Measurements from ENCODE around the gene TUBD1.

DNA sequence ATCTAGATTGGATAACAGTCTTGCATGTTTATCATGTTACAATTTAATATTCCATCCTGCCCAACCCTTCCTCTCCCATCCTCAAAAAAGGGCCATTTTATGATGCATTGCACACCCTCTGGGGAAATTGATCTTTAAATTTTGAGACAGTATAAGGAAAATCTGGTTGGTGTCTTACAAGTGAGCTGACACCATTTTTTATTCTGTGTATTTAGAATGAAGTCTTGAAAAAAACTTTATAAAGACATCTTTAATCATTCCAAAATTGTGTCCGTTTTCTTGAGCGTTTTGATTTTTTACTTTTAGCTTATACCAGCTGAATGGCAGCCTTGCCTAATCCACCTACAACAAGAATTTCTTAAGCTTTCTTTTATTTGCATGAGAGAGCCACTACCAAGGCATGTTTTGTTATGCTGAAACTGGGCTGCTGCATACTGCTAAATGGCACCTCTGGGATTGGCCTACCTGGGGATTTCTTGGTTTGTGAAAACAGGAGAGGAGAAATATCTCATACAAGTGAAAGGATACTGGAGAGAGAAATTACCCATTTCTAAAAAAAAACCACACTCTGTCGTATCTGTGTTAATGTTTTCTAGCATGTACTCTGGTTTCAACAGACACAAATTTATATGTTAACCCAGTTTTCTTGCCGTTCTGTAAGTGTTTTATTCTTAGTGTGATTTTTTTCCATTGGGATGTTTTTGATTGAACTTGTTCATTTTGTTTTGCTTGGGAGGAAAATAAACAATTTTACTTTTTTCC is 52.2 kb downstream of the TUBD1 start:
- TF ChIP-seq, protein P1, sequence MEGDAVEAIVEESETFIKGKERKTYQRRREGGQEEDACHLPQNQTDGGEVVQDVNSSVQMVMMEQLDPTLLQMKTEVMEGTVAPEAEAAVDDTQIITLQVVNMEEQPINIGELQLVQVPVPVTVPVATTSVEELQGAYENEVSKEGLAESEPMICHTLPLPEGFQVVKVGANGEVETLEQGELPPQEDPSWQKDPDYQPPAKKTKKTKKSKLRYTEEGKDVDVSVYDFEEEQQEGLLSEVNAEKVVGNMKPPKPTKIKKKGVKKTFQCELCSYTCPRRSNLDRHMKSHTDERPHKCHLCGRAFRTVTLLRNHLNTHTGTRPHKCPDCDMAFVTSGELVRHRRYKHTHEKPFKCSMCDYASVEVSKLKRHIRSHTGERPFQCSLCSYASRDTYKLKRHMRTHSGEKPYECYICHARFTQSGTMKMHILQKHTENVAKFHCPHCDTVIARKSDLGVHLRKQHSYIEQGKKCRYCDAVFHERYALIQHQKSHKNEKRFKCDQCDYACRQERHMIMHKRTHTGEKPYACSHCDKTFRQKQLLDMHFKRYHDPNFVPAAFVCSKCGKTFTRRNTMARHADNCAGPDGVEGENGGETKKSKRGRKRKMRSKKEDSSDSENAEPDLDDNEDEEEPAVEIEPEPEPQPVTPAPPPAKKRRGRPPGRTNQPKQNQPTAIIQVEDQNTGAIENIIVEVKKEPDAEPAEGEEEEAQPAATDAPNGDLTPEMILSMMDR (conservative IDR thresholded peaks at IDR 0.05; ENCODE audit: low read length): no peak
- no peak for TF ChIP-seq EZH2phosphoT487 (IDR thresholded peaks at IDR 0.05; ENCODE audit: borderline replicate concordance, low read depth, low read length)

All from OCI-LY7 (cell line).